ENCODE measurements around the gene C15orf62.

Gene C15orf62, protein sequence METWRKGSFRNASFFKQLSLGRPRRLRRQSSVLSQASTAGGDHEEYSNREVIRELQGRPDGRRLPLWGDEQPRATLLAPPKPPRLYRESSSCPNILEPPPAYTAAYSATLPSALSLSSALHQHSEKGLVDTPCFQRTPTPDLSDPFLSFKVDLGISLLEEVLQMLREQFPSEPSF

DNA sequence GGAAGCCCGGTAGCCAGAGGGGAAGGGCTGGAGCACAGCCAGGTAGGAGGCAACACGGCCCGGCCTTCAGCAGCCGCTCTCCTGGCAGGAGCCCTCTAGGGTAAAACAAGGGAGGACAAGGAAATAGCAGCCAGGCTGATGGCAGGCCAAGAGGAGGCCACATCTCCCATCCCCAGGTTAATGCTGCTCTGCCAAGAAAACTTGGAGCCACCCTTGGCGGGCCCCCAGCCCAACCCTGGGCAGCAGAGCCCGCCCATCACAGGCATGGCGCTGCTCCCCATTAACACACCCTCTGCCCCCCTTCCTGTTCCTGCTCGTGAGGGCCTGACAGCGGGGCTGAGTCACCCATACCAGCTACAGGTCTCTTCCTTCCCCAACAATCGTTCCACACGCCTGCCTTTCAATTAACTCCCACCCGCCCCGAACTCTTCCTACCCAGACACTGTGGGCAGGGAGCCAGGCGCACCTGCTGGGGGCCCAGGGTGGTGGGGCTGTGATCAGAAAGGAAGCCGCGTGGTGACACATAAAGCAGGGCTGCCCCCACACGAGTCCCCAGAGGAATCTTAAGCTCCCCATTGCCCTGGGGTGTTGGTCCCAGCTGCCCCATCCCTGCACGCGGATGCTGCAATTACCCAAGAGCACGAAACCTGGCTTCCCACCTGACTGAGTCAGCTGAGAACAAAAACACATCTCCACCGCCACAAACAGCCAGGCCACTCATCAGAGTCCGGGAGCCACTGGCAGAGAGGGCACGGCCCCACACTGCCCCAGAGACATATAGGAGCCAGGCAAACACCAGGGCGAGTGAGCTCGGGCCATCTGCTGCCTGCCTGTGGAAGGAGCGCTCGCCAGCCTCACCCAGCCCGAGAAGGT, at the start of gene C15orf62:
TSS of gene C15orf62 (plus strand) at position 707 of the 873 bp plus-strand sequence. CDS start 516 bp downstream, outside the sequence.
- TF ChIP-seq, protein P1, sequence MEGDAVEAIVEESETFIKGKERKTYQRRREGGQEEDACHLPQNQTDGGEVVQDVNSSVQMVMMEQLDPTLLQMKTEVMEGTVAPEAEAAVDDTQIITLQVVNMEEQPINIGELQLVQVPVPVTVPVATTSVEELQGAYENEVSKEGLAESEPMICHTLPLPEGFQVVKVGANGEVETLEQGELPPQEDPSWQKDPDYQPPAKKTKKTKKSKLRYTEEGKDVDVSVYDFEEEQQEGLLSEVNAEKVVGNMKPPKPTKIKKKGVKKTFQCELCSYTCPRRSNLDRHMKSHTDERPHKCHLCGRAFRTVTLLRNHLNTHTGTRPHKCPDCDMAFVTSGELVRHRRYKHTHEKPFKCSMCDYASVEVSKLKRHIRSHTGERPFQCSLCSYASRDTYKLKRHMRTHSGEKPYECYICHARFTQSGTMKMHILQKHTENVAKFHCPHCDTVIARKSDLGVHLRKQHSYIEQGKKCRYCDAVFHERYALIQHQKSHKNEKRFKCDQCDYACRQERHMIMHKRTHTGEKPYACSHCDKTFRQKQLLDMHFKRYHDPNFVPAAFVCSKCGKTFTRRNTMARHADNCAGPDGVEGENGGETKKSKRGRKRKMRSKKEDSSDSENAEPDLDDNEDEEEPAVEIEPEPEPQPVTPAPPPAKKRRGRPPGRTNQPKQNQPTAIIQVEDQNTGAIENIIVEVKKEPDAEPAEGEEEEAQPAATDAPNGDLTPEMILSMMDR (IDR thresholded peaks at IDR 0.05), result no peak

DNA sequence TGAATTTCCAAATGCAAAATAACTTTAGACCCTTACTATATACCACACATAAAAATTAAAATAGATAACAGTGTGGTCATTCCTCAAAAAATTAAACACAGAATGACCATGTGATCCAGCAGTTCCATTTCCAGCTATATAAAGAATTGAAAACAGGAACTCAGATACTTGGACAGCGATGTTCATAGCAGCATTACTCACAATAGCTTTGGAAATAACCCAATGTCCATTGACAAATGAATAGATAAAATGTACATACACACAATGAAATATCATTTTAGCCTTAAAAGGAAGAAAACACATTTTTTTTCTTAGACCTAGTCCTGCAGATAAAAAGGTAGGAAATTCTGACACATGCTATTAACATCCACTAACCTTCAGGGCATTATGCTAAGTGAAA, 48.1 kb upstream of the C15orf62 start:
- TF ChIP-seq, protein P1 (IDR thresholded peaks at IDR 0.05), result no peak

DNA sequence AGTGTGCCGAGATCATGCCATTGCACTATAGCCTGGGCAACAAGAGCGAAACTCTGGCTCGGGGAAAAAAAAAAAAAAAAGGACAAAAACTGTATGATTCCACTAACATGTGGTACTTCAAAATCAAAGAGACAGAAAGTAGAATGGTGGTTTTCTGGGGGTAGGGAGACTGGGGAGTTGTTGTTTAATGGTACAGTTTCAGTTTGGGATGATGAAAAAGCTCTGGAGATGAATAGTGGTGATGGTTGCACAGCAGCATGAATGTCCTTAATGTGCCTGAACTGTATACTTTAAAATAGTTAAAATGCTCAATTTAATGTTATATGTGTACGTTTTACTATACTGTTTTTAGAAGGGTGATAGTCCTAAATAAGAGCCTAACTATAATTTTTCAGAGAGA, 47.4 kb upstream of the C15orf62 start:
- TF ChIP-seq, protein P1 (IDR thresholded peaks at IDR 0.05), result no peak

DNA sequence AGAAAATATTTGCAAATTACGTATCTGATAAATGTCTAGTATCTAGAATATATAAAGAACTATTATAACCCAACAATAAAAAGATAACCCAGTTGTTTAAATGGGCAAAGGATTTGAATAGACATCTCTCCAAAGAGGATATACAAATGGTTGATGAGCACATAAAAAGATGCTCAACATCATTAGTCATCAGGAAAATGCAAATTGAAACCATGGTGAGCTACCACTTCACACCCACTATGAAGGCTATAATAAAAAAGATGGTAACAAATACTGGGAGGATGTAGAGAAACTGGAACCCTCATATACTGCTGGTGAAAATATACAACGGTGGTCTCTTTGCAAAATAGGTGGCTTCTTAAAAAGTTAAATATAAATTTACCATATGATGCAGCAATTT, 46.8 kb upstream of the C15orf62 start:
- TF ChIP-seq, protein P1 (IDR thresholded peaks at IDR 0.05), result no peak

DNA sequence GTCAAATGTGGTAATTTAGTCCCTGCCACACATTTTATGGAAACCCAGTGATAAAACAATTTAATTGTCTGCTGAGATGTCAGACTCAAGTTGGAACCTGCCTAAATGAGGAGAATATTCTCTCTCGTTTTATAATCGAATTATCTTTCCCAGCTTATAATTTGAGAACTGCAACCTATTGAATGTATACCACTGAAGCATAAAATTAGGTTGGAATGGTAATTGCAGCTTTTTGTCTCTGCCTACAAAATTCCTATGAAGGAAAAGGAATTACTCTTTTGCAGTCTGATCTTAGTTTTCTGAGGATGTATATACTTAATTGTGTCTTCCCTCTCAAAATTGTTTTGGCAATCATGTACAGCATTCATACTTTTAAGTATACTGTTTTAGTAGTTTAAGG, 45.9 kb upstream of the C15orf62 start:
- TF ChIP-seq, protein P1 (IDR thresholded peaks at IDR 0.05), result no peak

DNA sequence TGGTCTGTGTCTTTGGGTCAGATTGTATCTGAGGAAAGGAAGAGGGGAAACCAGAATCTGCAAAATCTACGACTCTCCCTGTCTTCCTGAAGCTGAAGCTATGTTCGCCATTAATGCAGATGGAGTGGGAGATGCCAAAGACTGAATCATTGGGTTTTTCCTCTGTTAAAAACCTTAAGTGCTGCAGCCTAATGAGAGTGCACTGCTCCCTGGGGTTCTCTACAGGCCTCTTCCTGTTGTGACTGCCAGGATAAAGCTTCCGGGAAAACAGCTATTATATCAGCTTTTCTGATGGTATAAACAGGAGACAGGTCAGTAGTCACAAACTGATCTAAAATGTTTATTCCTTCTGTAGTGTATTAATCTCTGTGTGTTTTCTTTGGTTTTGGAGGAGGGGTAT, 38.7 kb upstream of the C15orf62 start:
- TF ChIP-seq, protein P1 (IDR thresholded peaks at IDR 0.05), result no peak

DNA sequence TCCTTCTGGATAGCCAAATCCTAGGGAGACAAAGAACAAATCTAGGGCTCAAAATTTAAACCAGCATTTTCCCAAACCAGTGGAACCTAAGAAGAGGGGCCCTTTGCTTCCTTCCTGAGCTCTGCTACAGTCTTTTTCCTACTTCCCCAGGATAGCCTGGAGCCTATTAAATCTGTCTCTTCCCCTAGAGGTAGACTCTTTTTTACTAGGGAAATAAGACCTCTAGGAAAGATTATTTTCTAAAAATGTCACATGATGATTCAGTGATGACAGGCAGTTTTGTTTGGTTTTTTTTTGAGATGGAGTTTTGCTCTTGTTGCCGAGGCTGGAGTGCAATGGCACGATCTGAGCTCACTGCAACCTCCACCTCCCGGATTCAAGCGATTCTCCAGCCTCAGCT, 33.2 kb upstream of the C15orf62 start:
- TF ChIP-seq, protein P1 (IDR thresholded peaks at IDR 0.05), result no peak

All from LNCAP (cell line).